Omental fat pad (tissue), 4 donors: ENCODE data around the gene MRPS14. TPM values are rescaled to one million over a fixed set of nuclear protein-coding genes. Genes with fewer than 3 reads are reported as not detected.
"Not testable (repeated sequence)": the region's sequence is repeated elsewhere in the genome, so short reads cannot be mapped to it uniquely, and the experiment has no call there.

Source experiments
- ATAC-seq: fragments of 150-250 bp; one replicate; pipeline ENCODE4 v1.9.1; 2016; ENCODE audit warnings: mild to moderate bottlenecking, moderate library complexity; ENCODE audit not compliant: low FRiP score
- DNase-seq: peaks from one replicate; pipeline ENCODE4 v3.0.0-alpha.2; 2019; ENCODE audit warnings: low spot score
- CTCF ChIP-seq, 3 donors: fragments of 450-650 bp; IDR thresholded peaks; one replicate each; pipeline ENCODE4 v1.5.1; 2016 to 2017; ENCODE audit warnings: antibody characterized with exemption in 3 of 3, mild to moderate bottlenecking in 3 of 3, moderate library complexity in 2 of 3
- total RNA-seq, 4 donors: library from RNA; depleted of rRNA; stranded (reverse); fragments of >200 nt; gene quantifications; one replicate each; pipeline ENCODE4 v1.1.0, GENCODE V29; 2016

The MRPS14 gene
- total RNA-seq, 4 donors from 2014 or later: 14.9 to 37.0 (median 23.5) TPM

GRCh38 chr1:175062339-175062738 lies 39.1 kb upstream of the MRPS14 start:
- TF ChIP-seq CTCF (IDR thresholded peaks at IDR 0.05): no peak
- ATAC-seq: no peak
- no peak for DNase-seq

- no peak for DNase-seq
- no peak for ATAC-seq
- TF ChIP-seq CTCF (IDR thresholded peaks at IDR 0.05): no peak
These were observed 31.5 kb upstream of the MRPS14 start for GRCh38 chr1:175054736-175055135.

- ATAC-seq: no peak
- no peak for TF ChIP-seq CTCF (IDR thresholded peaks at IDR 0.05)
- no peak for DNase-seq
These were observed 27.8 kb upstream of the MRPS14 start for GRCh38 chr1:175050992-175051391.

- TF ChIP-seq CTCF (IDR thresholded peaks at IDR 0.05): no peak
These were observed 22.3 kb upstream of the MRPS14 start for GRCh38 chr1:175045519-175045918.

GRCh38 chr1:175045097-175045496 lies 21.9 kb upstream of the MRPS14 start:
- no peak for TF ChIP-seq CTCF (IDR thresholded peaks at IDR 0.05)
- DNase-seq: no peak
- ATAC-seq: no peak

More at GRCh38 chr1:175045519-175045918, 22.3 kb upstream of the MRPS14 start:
- ATAC-seq (no peak), DNase-seq (no peak)

- not testable (repeated sequence) for ATAC-seq
These were observed 21.4 kb upstream of the MRPS14 start for GRCh38 chr1:175044591-175044990.

GRCh38 chr1:175043824-175044223 lies 20.6 kb upstream of the MRPS14 start:
- ATAC-seq (no peak), DNase-seq (no peak)
- no peak for TF ChIP-seq CTCF (IDR thresholded peaks at IDR 0.05)

More at GRCh38 chr1:175044591-175044990, 21.4 kb upstream of the MRPS14 start:
- DNase-seq: not testable (repeated sequence)

GRCh38 chr1:175042650-175043049 lies 19.4 kb upstream of the MRPS14 start:
- DNase-seq (no peak), ATAC-seq (no peak)
- TF ChIP-seq CTCF (IDR thresholded peaks at IDR 0.05): no peak
